Stimulated activated CD4-positive, alpha-beta T cell treated with anti-CD3 and anti-CD28 coated beads, Interleukin-1b, Interleukin-23, amount 100 ng/mL, for 48 hours (primary cell): ENCODE data around the gene MELTF.

ENCODE experiments used
- DNase-seq: peaks from one replicate; pipeline ENCODE4 v3.0.0-alpha.2; 2020

Gene MELTF

GRCh38 chr3:197026481-197026866 lies 3.1 kb downstream of the MELTF start:
- DNase-seq, result no peak

- no peak for DNase-seq
These were observed 3.7 kb downstream of the MELTF start for GRCh38 chr3:197025736-197026480.

- no peak for DNase-seq
These were observed 4.5 kb downstream of the MELTF start for GRCh38 chr3:197024881-197025735.

- no peak for DNase-seq
These were observed 5.5 kb downstream of the MELTF start for GRCh38 chr3:197023998-197024651.

GRCh38 chr3:197023241-197023997 lies 6.2 kb downstream of the MELTF start:
- DNase-seq, result no peak

- no peak for DNase-seq
These were observed 7.0 kb downstream of the MELTF start for GRCh38 chr3:197022405-197023231.

- DNase-seq, result no peak
These were observed 7.8 kb downstream of the MELTF start for GRCh38 chr3:197021729-197022404.

- no peak for DNase-seq
These were observed 8.4 kb downstream of the MELTF start for GRCh38 chr3:197021231-197021630.

GRCh38 chr3:197019535-197019934 lies 10.1 kb downstream of the MELTF start:
- no peak for DNase-seq

- DNase-seq, result no peak
These were observed 10.6 kb downstream of the MELTF start for GRCh38 chr3:197019021-197019420.

GRCh38 chr3:197017003-197017402 lies 12.6 kb downstream of the MELTF start:
- DNase-seq, result no peak

- no peak for DNase-seq
These were observed 13.6 kb downstream of the MELTF start for GRCh38 chr3:197015790-197016736.

- no peak for DNase-seq
These were observed 14.6 kb downstream of the MELTF start for GRCh38 chr3:197014942-197015575.

GRCh38 chr3:197014024-197014423 lies 15.6 kb downstream of the MELTF start:
- DNase-seq, result no peak

- DNase-seq, result no peak
These were observed 17.1 kb downstream of the MELTF start for GRCh38 chr3:197012540-197012883.

GRCh38 chr3:197011780-197012539 lies 17.7 kb downstream of the MELTF start:
- DNase-seq, result no peak

- DNase-seq, result no peak
These were observed 18.9 kb downstream of the MELTF start for GRCh38 chr3:197010556-197011351.

GRCh38 chr3:197009532-197010019 lies 20.0 kb downstream of the MELTF start:
- no peak for DNase-seq
